Esophagus squamous epithelium (tissue), 4 donors: ENCODE results near the gene ARAF.

Experiments
- POLR2A ChIP-seq, 4 donors: fragments of 450-650 bp; IDR thresholded peaks; one replicate each; pipeline ENCODE4 v1.6.1; 2017; ENCODE audit warnings: antibody characterized with exemption in 4 of 4, mild to moderate bottlenecking in 4 of 4, moderate library complexity in 3 of 4
- TF ChIP-seq, protein P1 (sequence below), 6 experiments: fragments of 450-650 bp in 4 of 6; fragments of 200-600 bp in 2 of 6; sonication (generic) in 2 of 6; IDR thresholded peaks; one replicate each; pipeline ENCODE4 v1.5.1; 2016 to 2019; ENCODE audit warnings: antibody characterized with exemption in 6 of 6, mild to moderate bottlenecking in 4 of 6, moderate library complexity in 4 of 6

GRCh38 chrX:47572773-47573340, 11.9 kb downstream of the ARAF start:
- TF ChIP-seq, protein P1, sequence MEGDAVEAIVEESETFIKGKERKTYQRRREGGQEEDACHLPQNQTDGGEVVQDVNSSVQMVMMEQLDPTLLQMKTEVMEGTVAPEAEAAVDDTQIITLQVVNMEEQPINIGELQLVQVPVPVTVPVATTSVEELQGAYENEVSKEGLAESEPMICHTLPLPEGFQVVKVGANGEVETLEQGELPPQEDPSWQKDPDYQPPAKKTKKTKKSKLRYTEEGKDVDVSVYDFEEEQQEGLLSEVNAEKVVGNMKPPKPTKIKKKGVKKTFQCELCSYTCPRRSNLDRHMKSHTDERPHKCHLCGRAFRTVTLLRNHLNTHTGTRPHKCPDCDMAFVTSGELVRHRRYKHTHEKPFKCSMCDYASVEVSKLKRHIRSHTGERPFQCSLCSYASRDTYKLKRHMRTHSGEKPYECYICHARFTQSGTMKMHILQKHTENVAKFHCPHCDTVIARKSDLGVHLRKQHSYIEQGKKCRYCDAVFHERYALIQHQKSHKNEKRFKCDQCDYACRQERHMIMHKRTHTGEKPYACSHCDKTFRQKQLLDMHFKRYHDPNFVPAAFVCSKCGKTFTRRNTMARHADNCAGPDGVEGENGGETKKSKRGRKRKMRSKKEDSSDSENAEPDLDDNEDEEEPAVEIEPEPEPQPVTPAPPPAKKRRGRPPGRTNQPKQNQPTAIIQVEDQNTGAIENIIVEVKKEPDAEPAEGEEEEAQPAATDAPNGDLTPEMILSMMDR (IDR thresholded peaks at IDR 0.05): no peak
- no peak for TF ChIP-seq POLR2A (IDR thresholded peaks at IDR 0.05)
